Activated CD4-positive, alpha-beta T cell treated with anti-CD3 and anti-CD28 coated beads, Interleukin-2, amount 10 ng/mL, durations not matched to agents 24 days and 14 days (primary cell): ENCODE measurements around the gene TRNAU1AP. TPM values are rescaled to one million over a fixed set of nuclear protein-coding genes. Genes with fewer than 3 reads are reported as not detected.
"Not testable (repeated sequence)": the region's sequence is repeated elsewhere in the genome, so short reads cannot be mapped to it uniquely, and the experiment has no call there.

Source experiments
- DNase-seq: peaks from one replicate; pipeline ENCODE4 v3.0.0; 2022
- H3K27ac Mint-ChIP-seq: one replicate; pipeline ENCODE4 v1.8.0; 2022; ENCODE audit warnings: mild to moderate bottlenecking, mixed read lengths
- H3K27me3 Mint-ChIP-seq: one replicate; pipeline ENCODE4 v1.8.0; 2022; ENCODE audit warnings: mixed read lengths
- H3K36me3 Mint-ChIP-seq: one replicate; pipeline ENCODE4 v1.8.0; 2022; ENCODE audit warnings: low read depth, mild to moderate bottlenecking, mixed read lengths
- H3K4me1 Mint-ChIP-seq: one replicate; pipeline ENCODE4 v1.8.0; 2021; ENCODE audit warnings: mixed read lengths
- H3K4me3 Mint-ChIP-seq: one replicate; pipeline ENCODE4 v1.8.0; 2022; ENCODE audit warnings: mild to moderate bottlenecking, moderate library complexity, mixed read lengths
- H3K9me3 Mint-ChIP-seq: one replicate; pipeline ENCODE4 v1.8.0; 2021; ENCODE audit warnings: mixed read lengths
- intact Hi-C: fragments of 100-400 bp; cut with micrococcal nuclease; formaldehyde crosslinking; loops from one replicate; pipeline ENCODE4 v1.15.1; 2023
- total RNA-seq: library from RNA; stranded (reverse); gene quantifications from 2 replicates; pipeline ENCODE4 v1.2.3, GENCODE V29; 2022

Gene TRNAU1AP
- 47.5 and 50.7 TPM in 2 replicates for total RNA-seq

DNA sequence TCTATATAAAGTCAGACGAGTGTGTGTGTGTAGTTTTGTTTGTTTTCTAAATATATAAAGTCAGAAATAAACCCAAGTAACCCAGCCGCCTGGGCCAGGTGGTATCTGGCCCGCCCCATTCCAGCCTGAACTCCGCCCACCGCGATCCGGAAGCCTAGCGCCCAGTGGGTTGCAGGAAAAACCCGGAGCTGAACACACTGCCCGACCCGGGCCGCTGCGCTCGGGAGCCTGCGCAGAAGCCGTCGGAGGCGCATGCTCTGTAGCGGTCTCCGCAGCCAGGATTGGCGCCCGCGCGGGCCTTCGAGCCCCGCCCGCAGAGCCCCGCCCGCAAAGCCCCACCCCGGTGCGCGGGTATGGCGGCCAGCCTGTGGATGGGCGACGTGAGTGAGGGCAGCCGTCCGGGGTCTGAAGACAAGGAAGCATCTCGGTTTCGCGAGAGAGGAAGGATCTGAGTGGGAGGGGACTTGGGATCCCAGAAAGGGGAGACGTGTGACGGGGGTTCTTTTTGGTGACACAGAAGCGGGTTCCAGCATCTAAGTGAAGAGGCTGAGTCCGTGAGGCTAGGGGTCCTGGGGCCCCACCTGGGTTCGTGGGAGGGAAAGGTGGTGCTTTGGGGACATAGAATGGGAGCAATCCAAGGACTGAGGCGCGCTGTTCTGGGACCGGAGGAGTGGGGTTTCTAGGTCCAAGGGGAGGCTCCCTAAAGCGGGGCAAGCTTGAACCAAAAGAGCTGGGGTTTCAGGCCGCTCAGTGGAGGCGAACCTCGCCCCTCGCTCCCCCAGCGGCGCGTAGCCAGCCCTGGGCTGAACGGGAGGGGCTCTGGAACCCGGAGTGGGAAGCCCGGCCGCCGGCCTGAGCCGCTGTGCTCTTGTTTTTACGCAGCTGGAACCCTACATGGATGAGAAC lies at the start of gene TRNAU1AP:
TRNAU1AP (plus strand) TSS at position 328 of the 906 bp plus-strand sequence; CDS start at position 354, 26 bp downstream.
- peaks cover 17% of the 10 kb centered on the region for H3K4me1 Mint-ChIP-seq
- DNase-seq, result peak; percentile 99
- no peaks in the 10 kb centered on the region for H3K27me3 Mint-ChIP-seq
- intact Hi-C loops, result loop anchor here (1.0 to 2.0 kb wide), 5 partner anchors 28 to 183 kb away; partner anchors contain the start of genes RNU11 and YTHDF2
- peak within 1 kb of the TSS; percentile 100 for H3K4me3 Mint-ChIP-seq
- H3K36me3 Mint-ChIP-seq, result peaks cover 23% of the 10 kb centered on the region
- H3K9me3 Mint-ChIP-seq, result no peaks in the 10 kb centered on the region
- peak within 1 kb of the TSS; percentile 99 for H3K27ac Mint-ChIP-seq

- intact Hi-C loops, result no loop called here
- no peak for DNase-seq
- Mint-ChIP-seq H3K4me1 (peaks cover 8% of the 10 kb centered on the region), H3K4me3 (no peak overlapping the region), H3K36me3 (peaks cover 28% of the 10 kb centered on the region), H3K27ac (no peak overlapping the region), H3K27me3 (no peaks in the 10 kb centered on the region), H3K9me3 (no peaks in the 10 kb centered on the region)
Observed at GRCh38 chr1:28503117-28503516, 49.8 kb upstream of the TRNAU1AP start.

DNA sequence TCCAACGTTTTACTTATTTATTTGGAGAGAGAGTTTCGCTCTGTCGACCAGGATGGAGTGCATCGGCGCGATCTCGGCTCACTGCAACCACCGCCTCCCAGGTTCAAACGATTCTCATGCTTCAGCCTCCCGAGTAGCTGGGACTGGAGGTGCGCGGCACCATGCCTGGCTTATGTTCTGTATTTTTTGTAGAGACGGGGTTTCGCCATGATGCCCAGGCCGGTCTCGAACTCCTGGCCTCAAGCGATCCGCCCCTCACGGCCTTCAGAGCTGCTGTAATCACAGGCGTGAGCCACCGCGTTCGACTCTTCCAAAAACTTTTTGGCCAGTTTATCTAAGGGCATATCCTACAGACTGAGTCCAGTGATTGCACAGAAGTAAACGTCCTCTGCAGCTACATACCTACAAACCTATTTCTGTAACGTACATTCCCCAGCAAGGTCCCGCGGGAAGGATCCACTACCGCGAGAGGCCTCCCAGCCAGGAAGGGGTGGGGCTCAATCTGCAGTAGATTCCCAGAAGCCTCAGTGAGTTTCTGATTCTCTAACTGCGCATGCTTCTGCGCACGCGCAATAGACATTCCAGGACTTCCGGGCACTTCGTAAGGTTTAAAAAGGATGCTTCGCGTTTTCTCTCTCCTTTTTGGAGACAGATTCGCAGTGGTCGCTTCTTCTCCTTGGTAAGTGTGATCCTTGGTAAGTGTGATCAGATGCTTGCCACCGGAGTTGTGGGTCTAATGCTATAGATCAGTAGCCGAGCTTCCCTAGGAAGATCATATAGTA lies 47.3 kb upstream of the TRNAU1AP start, which contains the start of gene RCC1:
RCC1 (plus strand) TSS at position 638 of the 782 bp plus-strand sequence. CDS start 23,824 bp downstream, outside the sequence.
- Mint-ChIP-seq H3K9me3 (peaks cover 5% of the 10 kb centered on the region), H3K36me3 (peaks cover 51% of the 10 kb centered on the region)
- intact Hi-C loops, result loop anchor here (1.0 to 5.0 kb wide), 6 partner anchors 48 to 259 kb away; partner anchors contain the start of genes PHACTR4, TRNAU1AP and YTHDF2

GRCh38 chr1:28506907-28507246 lies 46.0 kb upstream of the TRNAU1AP start:
- Mint-ChIP-seq H3K4me3 (peak overlapping the region; percentile 92), H3K27ac (peak overlapping the region; percentile 99), H3K9me3 (peaks cover 5% of the 10 kb centered on the region), H3K4me1 (peaks cover 30% of the 10 kb centered on the region), H3K27me3 (peaks cover 2% of the 10 kb centered on the region), H3K36me3 (peaks cover 63% of the 10 kb centered on the region)
- intact Hi-C loops, result loop anchor here (5.0 kb wide), 1 partner anchor 55 kb away; no protein-coding TSS in a partner anchor
- peak; percentile 64 for DNase-seq

More for the DNA sequence above, 47.3 kb upstream of the TRNAU1AP start, which contains the start of gene RCC1:
- H3K4me1 Mint-ChIP-seq, result peaks cover 29% of the 10 kb centered on the region
- H3K27me3 Mint-ChIP-seq, result peaks cover 2% of the 10 kb centered on the region
- peak within 1 kb of the TSS; percentile 99 for H3K27ac Mint-ChIP-seq
- H3K4me3 Mint-ChIP-seq, result peak within 1 kb of the TSS; percentile 92
- DNase-seq, result peak; percentile 99

DNA sequence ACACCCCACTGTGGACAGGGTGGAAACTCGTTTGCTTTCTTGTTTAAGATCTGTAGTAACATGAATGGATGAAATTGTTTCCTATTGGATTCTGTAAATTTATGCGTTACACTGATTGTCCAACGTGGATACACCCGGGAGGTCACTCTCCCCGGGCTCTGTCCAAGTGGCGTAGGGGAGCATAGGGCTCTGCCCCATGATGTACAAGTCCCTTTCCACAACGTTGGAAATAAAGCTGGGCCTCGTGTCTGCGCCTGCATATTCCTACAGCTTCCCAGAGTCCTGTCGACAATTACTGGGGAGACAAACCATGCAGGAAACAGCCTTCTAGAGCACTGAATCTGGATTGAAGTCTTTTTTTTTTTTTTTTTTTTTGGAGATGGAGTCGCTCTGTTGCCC lies 45.6 kb upstream of the TRNAU1AP start:
- intact Hi-C loops, result loop anchor here (5.0 kb wide), 1 partner anchor 55 kb away; no protein-coding TSS in a partner anchor
- H3K36me3 Mint-ChIP-seq, result peaks cover 67% of the 10 kb centered on the region
- peaks cover 5% of the 10 kb centered on the region for H3K9me3 Mint-ChIP-seq
- H3K4me1 Mint-ChIP-seq, result peaks cover 32% of the 10 kb centered on the region
- H3K27ac Mint-ChIP-seq, result peak overlapping the region; percentile 99
- H3K4me3 Mint-ChIP-seq, result peak overlapping the region; percentile 92
- H3K27me3 Mint-ChIP-seq, result peaks cover 2% of the 10 kb centered on the region
- peak; percentile 73 for DNase-seq

GRCh38 chr1:28507646-28508434 lies 45.0 kb upstream of the TRNAU1AP start:
- Mint-ChIP-seq H3K9me3 (peaks cover 5% of the 10 kb centered on the region), H3K4me1 (peaks cover 38% of the 10 kb centered on the region), H3K27ac (peak overlapping the region; percentile 99), H3K4me3 (peak overlapping the region; percentile 92), H3K27me3 (peaks cover 2% of the 10 kb centered on the region), H3K36me3 (peaks cover 73% of the 10 kb centered on the region)
- DNase-seq, result peak; percentile 67
- intact Hi-C loops, result loop anchor here (5.0 kb wide), 1 partner anchor 56 kb away; no protein-coding TSS in a partner anchor

GRCh38 chr1:28508435-28508754 lies 44.5 kb upstream of the TRNAU1AP start:
- peak; percentile 65 for DNase-seq
- intact Hi-C loops, result loop anchor here (5.0 kb wide), 1 partner anchor 56 kb away; no protein-coding TSS in a partner anchor
- peaks cover 38% of the 10 kb centered on the region for H3K4me1 Mint-ChIP-seq
- H3K36me3 Mint-ChIP-seq, result peaks cover 79% of the 10 kb centered on the region
- H3K27me3 Mint-ChIP-seq, result peaks cover 2% of the 10 kb centered on the region
- peak overlapping the region; percentile 92 for H3K4me3 Mint-ChIP-seq
- peaks cover 5% of the 10 kb centered on the region for H3K9me3 Mint-ChIP-seq
- peak overlapping the region; percentile 99 for H3K27ac Mint-ChIP-seq

DNA sequence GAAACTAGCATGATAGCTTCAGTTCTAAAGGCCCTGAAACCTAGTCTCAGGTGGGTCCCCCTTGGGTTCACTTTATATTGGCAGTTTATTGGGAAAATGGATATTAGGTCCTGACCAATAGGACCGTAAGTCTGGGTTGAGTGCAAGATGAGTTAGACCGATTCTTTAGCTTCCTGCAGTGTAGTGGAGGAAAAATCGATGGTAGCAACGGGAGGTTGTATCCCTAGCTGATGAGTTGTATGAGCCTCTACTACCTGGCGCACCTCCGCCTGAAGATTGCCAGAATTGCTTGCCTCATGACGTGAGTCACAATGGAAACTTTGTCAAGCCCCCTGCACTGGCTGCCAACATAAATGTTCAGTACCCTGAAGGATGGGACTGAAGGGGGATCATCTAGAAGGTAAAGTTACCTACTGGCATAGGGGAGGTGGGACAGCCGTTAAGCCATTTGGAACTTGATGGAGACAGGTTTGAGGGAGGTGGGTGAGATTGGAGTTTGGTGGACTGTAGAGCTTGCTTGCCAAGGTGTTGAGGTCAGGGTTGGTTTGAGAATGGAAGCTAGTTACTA lies 43.1 kb upstream of the TRNAU1AP start:
- Mint-ChIP-seq H3K4me3 (peak overlapping the region; percentile 92), H3K4me1 (peaks cover 38% of the 10 kb centered on the region), H3K27ac (peak overlapping the region; percentile 99), H3K27me3 (peaks cover 2% of the 10 kb centered on the region), H3K9me3 (peaks cover 5% of the 10 kb centered on the region), H3K36me3 (peaks cover 89% of the 10 kb centered on the region)
- peak; percentile 66 for DNase-seq
- intact Hi-C loops, result loop anchor here (5.0 kb wide), 1 partner anchor 57 kb away; no protein-coding TSS in a partner anchor

GRCh38 chr1:28510273-28510969 lies 42.5 kb upstream of the TRNAU1AP start:
- peak; percentile 64 for DNase-seq
- H3K9me3 Mint-ChIP-seq, result peaks cover 5% of the 10 kb centered on the region
- H3K4me3 Mint-ChIP-seq, result peak overlapping the region; percentile 92
- H3K36me3 Mint-ChIP-seq, result peaks cover 91% of the 10 kb centered on the region
- H3K4me1 Mint-ChIP-seq, result peaks cover 42% of the 10 kb centered on the region
- H3K27me3 Mint-ChIP-seq, result peaks cover 2% of the 10 kb centered on the region
- peak overlapping the region; percentile 99 for H3K27ac Mint-ChIP-seq
- intact Hi-C loops, result no loop called here

- intact Hi-C loops, result no loop called here
- Mint-ChIP-seq H3K4me1 (peaks cover 39% of the 10 kb centered on the region), H3K4me3 (peak overlapping the region; percentile 92), H3K27ac (peak overlapping the region; percentile 99), H3K27me3 (peaks cover 2% of the 10 kb centered on the region), H3K36me3 (peaks cover 86% of the 10 kb centered on the region), H3K9me3 (peaks cover 5% of the 10 kb centered on the region)
- no peak for DNase-seq
Observed at GRCh38 chr1:28510970-28511440, 41.9 kb upstream of the TRNAU1AP start.

- Mint-ChIP-seq H3K4me3 (peak overlapping the region; percentile 92), H3K27me3 (peaks cover 2% of the 10 kb centered on the region), H3K4me1 (peaks cover 44% of the 10 kb centered on the region), H3K36me3 (peaks cover 75% of the 10 kb centered on the region), H3K27ac (peak overlapping the region; percentile 99), H3K9me3 (peaks cover 5% of the 10 kb centered on the region)
- no peak for DNase-seq
- intact Hi-C loops, result no loop called here
Observed at GRCh38 chr1:28512058-28512611, 40.8 kb upstream of the TRNAU1AP start.

DNA sequence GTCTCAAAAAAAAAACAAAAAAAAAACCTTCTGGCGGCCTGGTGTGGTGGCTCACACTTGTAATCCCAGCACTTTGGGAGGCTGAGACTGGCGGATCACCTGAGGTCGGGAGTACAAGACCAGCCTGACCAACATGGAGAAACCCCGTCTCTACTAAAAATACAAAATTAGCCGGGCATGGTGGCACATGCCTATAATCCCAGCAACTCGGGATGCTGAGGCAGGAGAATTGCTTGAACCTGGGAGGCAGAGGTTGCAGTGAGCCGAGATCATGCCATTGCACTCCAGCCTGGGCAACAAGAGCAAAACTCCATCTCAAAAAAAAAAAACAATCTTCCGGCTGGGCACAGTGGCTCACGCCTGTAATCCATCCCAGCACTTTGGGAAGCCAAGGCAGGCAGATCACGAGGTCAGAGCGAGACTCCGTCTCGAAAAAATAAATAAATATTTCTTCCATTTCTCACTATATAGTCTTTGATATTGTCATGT lies 38.4 kb upstream of the TRNAU1AP start:
- H3K4me3 Mint-ChIP-seq, H3K27me3 Mint-ChIP-seq, DNase-seq, intact Hi-C loops, H3K9me3 Mint-ChIP-seq: not testable (repeated sequence)
- Mint-ChIP-seq H3K27ac (peak overlapping the region; percentile 74), H3K36me3 (peaks cover 57% of the 10 kb centered on the region), H3K4me1 (peaks cover 46% of the 10 kb centered on the region)
